Right lobe of liver (tissue), 4 donors: ENCODE measurements around the gene FGF21.

ENCODE experiments used
- POLR2A ChIP-seq: fragments of 450-650 bp; IDR thresholded peaks from one replicate; pipeline ENCODE4 v1.6.1; 2017; ENCODE audit warnings: antibody characterized with exemption, mild to moderate bottlenecking
- TF ChIP-seq, protein P1 (sequence below), 4 donors: fragments of 200-600 bp in 3 of 4; fragments of 450-650 bp in 1 of 4; IDR thresholded peaks; one replicate each; pipeline versions ENCODE4 v1.5.1 to v1.8.0; 2016 to 2022; ENCODE audit warnings: antibody characterized with exemption in 4 of 4, mild to moderate bottlenecking in 2 of 4
- donor health status: DM: no; HTN: no; CAD: no.
- donor health status: DM: no; HTN: no; CAD: no.
- donor health status: DM: no; HTN: yes; CAD: no.

DNA sequence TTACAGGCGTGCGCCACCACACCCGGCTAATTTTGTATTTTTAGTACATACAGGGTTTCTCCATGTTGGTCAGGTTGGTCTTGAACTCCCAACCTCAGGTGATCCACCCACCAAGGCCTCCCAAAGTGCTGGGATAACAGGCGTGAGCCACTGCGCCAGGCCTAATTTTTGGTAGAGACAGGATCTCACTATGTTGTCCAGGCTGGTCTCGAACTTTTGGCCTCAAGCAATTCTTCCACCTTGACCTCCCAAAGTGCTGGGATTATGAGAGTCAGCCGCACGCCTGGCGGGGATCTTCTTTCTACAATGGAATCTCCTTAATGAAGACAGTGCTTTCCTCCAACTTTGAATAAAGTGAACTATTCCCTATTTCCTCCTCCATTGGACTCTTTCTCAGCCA, 20.7 kb upstream of the FGF21 start:
- TF ChIP-seq POLR2A, result no peak
- TF ChIP-seq, protein P1, sequence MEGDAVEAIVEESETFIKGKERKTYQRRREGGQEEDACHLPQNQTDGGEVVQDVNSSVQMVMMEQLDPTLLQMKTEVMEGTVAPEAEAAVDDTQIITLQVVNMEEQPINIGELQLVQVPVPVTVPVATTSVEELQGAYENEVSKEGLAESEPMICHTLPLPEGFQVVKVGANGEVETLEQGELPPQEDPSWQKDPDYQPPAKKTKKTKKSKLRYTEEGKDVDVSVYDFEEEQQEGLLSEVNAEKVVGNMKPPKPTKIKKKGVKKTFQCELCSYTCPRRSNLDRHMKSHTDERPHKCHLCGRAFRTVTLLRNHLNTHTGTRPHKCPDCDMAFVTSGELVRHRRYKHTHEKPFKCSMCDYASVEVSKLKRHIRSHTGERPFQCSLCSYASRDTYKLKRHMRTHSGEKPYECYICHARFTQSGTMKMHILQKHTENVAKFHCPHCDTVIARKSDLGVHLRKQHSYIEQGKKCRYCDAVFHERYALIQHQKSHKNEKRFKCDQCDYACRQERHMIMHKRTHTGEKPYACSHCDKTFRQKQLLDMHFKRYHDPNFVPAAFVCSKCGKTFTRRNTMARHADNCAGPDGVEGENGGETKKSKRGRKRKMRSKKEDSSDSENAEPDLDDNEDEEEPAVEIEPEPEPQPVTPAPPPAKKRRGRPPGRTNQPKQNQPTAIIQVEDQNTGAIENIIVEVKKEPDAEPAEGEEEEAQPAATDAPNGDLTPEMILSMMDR (IDR thresholded peaks at IDR 0.05), result no peak
